ENCODE results near the gene SPOCK1. TPM values are rescaled to one million over a fixed set of nuclear protein-coding genes. Genes with fewer than 3 reads are reported as not detected.

The SPOCK1 gene
- total RNA-seq, 1 donor from 2014 or later, result 3.7 TPM

GRCh38 chr5:137437774-137438173 is 61.4 kb downstream of the SPOCK1 start:
- no peak overlapping the region for H3K4me3 ChIP-seq (ENCODE audit: low read length in 3 of 3)
- peaks cover 0 to 6% (median 0%) of the 10 kb centered on the region in 3 donors for H3K4me1 ChIP-seq (ENCODE audit: control insufficient read depth in 3 of 3, insufficient read depth in 3 of 3, low read length in 3 of 3)
- H3K9ac ChIP-seq (ENCODE audit: low read depth in 1 of 3, low read length in 3 of 3), result no peak overlapping the region
- no peaks in the 10 kb centered on the region for H3K36me3 ChIP-seq (ENCODE audit: control insufficient read depth in 3 of 3, insufficient read depth in 3 of 3, low read length in 3 of 3)
- H3K27me3 ChIP-seq (ENCODE audit: control insufficient read depth in 3 of 3, insufficient read depth in 3 of 3, low read length in 3 of 3), result no peaks in the 10 kb centered on the region
- no peak overlapping the region for H3K27ac ChIP-seq (ENCODE audit: low read depth, low read length)
- H3K9me3 ChIP-seq (ENCODE audit: control insufficient read depth in 3 of 3, low read length in 3 of 3), result no peaks in the 10 kb centered on the region

- no peaks in the 10 kb centered on the region for H3K36me3 ChIP-seq (ENCODE audit: control insufficient read depth in 3 of 3, insufficient read depth in 3 of 3, low read length in 3 of 3)
- H3K4me1 ChIP-seq (ENCODE audit: control insufficient read depth in 3 of 3, insufficient read depth in 3 of 3, low read length in 3 of 3), result no peaks in the 10 kb centered on the region
- H3K27me3 ChIP-seq (ENCODE audit: control insufficient read depth in 3 of 3, insufficient read depth in 3 of 3, low read length in 3 of 3), result no peaks in the 10 kb centered on the region
- H3K9me3 ChIP-seq (ENCODE audit: control insufficient read depth in 3 of 3, low read length in 3 of 3), result no peaks in the 10 kb centered on the region
- H3K4me3 ChIP-seq (ENCODE audit: low read length in 3 of 3), result no peak overlapping the region
- H3K9ac ChIP-seq (ENCODE audit: low read depth in 1 of 3, low read length in 3 of 3), result no peak overlapping the region
- no peak overlapping the region for H3K27ac ChIP-seq (ENCODE audit: low read depth, low read length)
These were observed 65.6 kb downstream of the SPOCK1 start for GRCh38 chr5:137433539-137433938.

DNA sequence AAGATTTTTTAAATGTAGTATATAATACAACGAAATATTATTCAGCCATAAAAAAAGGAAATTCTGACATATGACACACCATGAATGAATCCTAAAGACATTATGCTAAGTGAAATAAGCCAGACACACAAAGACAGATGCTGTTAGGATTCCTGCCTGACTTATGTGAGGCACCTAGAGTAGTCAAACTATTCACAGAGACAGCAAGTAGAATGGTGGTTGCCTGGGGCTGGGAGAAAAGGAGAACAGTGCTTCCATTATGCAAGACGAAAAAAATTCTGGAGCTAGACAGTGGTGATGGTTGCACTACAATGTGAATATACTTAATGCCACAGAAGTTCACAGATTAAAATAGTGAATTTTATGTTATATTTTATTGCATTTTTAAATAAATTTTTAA is 66.8 kb downstream of the SPOCK1 start:
- H3K9me3 ChIP-seq (ENCODE audit: control insufficient read depth in 3 of 3, low read length in 3 of 3), result no peaks in the 10 kb centered on the region
- no peak overlapping the region for H3K27ac ChIP-seq (ENCODE audit: low read depth, low read length)
- H3K9ac ChIP-seq (ENCODE audit: low read depth in 1 of 3, low read length in 3 of 3), result no peak overlapping the region
- no peaks in the 10 kb centered on the region for H3K27me3 ChIP-seq (ENCODE audit: control insufficient read depth in 3 of 3, insufficient read depth in 3 of 3, low read length in 3 of 3)
- no peak overlapping the region for H3K4me3 ChIP-seq (ENCODE audit: low read length in 3 of 3)
- H3K36me3 ChIP-seq (ENCODE audit: control insufficient read depth in 3 of 3, insufficient read depth in 3 of 3, low read length in 3 of 3), result no peaks in the 10 kb centered on the region
- no peaks in the 10 kb centered on the region for H3K4me1 ChIP-seq (ENCODE audit: control insufficient read depth in 3 of 3, insufficient read depth in 3 of 3, low read length in 3 of 3)

GRCh38 chr5:137431051-137431450 is 68.1 kb downstream of the SPOCK1 start:
- Histone ChIP-seq H3K4me1 (ENCODE audit: control insufficient read depth in 3 of 3, insufficient read depth in 3 of 3, low read length in 3 of 3) (no peaks in the 10 kb centered on the region), H3K27me3 (ENCODE audit: control insufficient read depth in 3 of 3, insufficient read depth in 3 of 3, low read length in 3 of 3) (no peaks in the 10 kb centered on the region), H3K9me3 (ENCODE audit: control insufficient read depth in 3 of 3, low read length in 3 of 3) (no peaks in the 10 kb centered on the region), H3K36me3 (ENCODE audit: control insufficient read depth in 3 of 3, insufficient read depth in 3 of 3, low read length in 3 of 3) (no peaks in the 10 kb centered on the region), H3K4me3 (ENCODE audit: low read length in 3 of 3) (no peak overlapping the region), H3K9ac (ENCODE audit: low read depth in 1 of 3, low read length in 3 of 3) (no peak overlapping the region), H3K27ac (ENCODE audit: low read depth, low read length) (no peak overlapping the region)

DNA sequence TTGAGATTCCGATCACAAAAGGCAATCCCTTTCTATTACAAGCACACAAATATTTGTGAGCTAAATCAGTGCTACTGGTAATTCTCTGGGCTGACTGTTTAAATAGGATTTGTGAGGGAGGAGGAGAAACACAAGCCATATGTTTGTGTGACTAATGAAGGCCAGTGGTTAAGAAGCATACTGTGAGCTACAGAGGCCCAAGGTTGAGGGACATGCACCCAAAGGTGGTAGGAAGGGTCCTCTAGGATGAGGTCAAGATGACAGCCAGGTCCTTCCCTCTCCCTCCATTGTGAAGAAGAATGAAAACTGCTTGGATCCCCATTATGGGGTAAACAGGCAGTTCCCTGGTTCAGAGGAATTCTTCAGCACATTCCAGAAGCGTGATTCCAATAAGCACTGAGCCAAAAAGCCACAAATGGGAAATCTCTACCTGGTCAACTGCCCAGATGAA is 83.9 kb downstream of the SPOCK1 start:
- no peak overlapping the region for H3K27ac ChIP-seq (ENCODE audit: low read depth, low read length)
- no peak overlapping the region for H3K9ac ChIP-seq (ENCODE audit: low read depth in 1 of 3, low read length in 3 of 3)
- no peaks in the 10 kb centered on the region for H3K4me1 ChIP-seq (ENCODE audit: control insufficient read depth in 3 of 3, insufficient read depth in 3 of 3, low read length in 3 of 3)
- no peaks in the 10 kb centered on the region for H3K27me3 ChIP-seq (ENCODE audit: control insufficient read depth in 3 of 3, insufficient read depth in 3 of 3, low read length in 3 of 3)
- no peak overlapping the region for H3K4me3 ChIP-seq (ENCODE audit: low read length in 3 of 3)
- H3K9me3 ChIP-seq (ENCODE audit: control insufficient read depth in 3 of 3, low read length in 3 of 3), result no peaks in the 10 kb centered on the region
- H3K36me3 ChIP-seq (ENCODE audit: control insufficient read depth in 3 of 3, insufficient read depth in 3 of 3, low read length in 3 of 3), result no peaks in the 10 kb centered on the region

GRCh38 chr5:137414112-137414755 is 84.9 kb downstream of the SPOCK1 start:
- Histone ChIP-seq H3K9ac (ENCODE audit: low read depth in 1 of 3, low read length in 3 of 3) (no peak overlapping the region), H3K27ac (ENCODE audit: low read depth, low read length) (no peak overlapping the region), H3K4me1 (ENCODE audit: control insufficient read depth in 3 of 3, insufficient read depth in 3 of 3, low read length in 3 of 3) (no peaks in the 10 kb centered on the region), H3K36me3 (ENCODE audit: control insufficient read depth in 3 of 3, insufficient read depth in 3 of 3, low read length in 3 of 3) (no peaks in the 10 kb centered on the region), H3K4me3 (ENCODE audit: low read length in 3 of 3) (no peak overlapping the region), H3K27me3 (ENCODE audit: control insufficient read depth in 3 of 3, insufficient read depth in 3 of 3, low read length in 3 of 3) (no peaks in the 10 kb centered on the region), H3K9me3 (ENCODE audit: control insufficient read depth in 3 of 3, low read length in 3 of 3) (no peaks in the 10 kb centered on the region)

- H3K9me3 ChIP-seq (ENCODE audit: control insufficient read depth in 3 of 3, low read length in 3 of 3), result no peaks in the 10 kb centered on the region
- H3K36me3 ChIP-seq (ENCODE audit: control insufficient read depth in 3 of 3, insufficient read depth in 3 of 3, low read length in 3 of 3), result no peaks in the 10 kb centered on the region
- H3K9ac ChIP-seq (ENCODE audit: low read depth in 1 of 3, low read length in 3 of 3), result no peak overlapping the region
- no peaks in the 10 kb centered on the region for H3K4me1 ChIP-seq (ENCODE audit: control insufficient read depth in 3 of 3, insufficient read depth in 3 of 3, low read length in 3 of 3)
- no peaks in the 10 kb centered on the region for H3K27me3 ChIP-seq (ENCODE audit: control insufficient read depth in 3 of 3, insufficient read depth in 3 of 3, low read length in 3 of 3)
- H3K27ac ChIP-seq (ENCODE audit: low read depth, low read length), result no peak overlapping the region
- H3K4me3 ChIP-seq (ENCODE audit: low read length in 3 of 3), result no peak overlapping the region
These were observed 87.0 kb downstream of the SPOCK1 start for GRCh38 chr5:137412136-137412535.

DNA sequence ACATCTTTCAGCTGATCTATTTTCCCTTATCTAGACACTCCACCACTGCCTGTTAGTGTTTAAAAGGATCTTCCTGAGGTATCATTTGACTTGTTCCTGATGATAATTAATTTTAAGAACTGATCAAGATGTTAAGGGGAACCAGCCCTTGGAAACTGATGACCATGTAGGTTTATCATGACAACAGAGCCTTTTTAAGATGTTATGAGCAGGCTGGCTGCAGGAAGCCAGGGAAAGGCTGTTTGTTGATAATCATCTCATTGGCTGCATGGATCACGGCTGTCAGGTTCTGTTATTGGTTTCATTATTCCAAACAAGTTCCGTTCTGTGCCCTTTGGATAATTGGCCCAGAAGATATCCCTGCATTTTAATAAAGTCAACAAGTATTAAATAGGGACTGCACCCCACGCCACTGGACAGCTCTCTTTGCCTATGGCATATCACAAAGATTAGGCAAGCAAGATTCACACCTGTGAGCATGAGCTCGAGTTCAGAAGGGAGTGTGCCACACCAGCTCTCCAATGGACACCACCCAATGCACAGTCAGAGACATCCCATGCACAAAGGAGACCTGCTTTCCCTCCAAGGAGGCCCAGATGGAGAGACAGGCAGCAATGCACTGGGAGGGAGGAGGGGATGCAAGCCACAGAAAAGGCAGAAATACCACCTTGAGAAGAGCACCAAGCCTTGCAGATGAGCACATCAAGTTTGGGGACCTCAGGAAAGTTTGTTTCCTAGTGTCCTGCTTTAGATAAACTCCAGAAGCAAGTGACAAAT is 88.7 kb downstream of the SPOCK1 start:
- Histone ChIP-seq H3K4me1 (ENCODE audit: control insufficient read depth in 3 of 3, insufficient read depth in 3 of 3, low read length in 3 of 3) (no peaks in the 10 kb centered on the region), H3K27me3 (ENCODE audit: control insufficient read depth in 3 of 3, insufficient read depth in 3 of 3, low read length in 3 of 3) (no peaks in the 10 kb centered on the region), H3K9me3 (ENCODE audit: control insufficient read depth in 3 of 3, low read length in 3 of 3) (no peaks in the 10 kb centered on the region), H3K9ac (ENCODE audit: low read depth in 1 of 3, low read length in 3 of 3) (no peak overlapping the region), H3K27ac (ENCODE audit: low read depth, low read length) (no peak overlapping the region), H3K4me3 (ENCODE audit: low read length in 3 of 3) (no peak overlapping the region), H3K36me3 (ENCODE audit: control insufficient read depth in 3 of 3, insufficient read depth in 3 of 3, low read length in 3 of 3) (no peaks in the 10 kb centered on the region)

DNA sequence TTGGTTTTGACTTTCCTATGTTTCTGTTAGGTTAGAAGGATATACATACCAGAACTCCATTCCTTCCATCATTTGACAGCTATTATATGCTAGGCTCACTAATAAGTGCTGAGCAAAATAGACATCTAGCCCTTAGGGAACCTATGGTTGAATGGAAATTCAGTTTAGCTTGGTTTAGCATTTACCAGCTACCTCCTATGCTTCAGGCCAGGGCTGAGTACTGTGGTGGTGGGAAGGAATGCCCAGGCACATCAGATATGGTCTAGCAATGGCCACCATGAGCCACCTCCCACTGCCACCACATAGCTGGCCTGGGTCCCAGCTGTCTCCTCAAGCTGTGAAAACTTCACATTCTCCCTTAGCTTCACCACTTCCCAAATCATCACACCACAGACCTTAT is 89.4 kb downstream of the SPOCK1 start:
- Histone ChIP-seq H3K9ac (ENCODE audit: low read depth in 1 of 3, low read length in 3 of 3) (no peak overlapping the region), H3K36me3 (ENCODE audit: control insufficient read depth in 3 of 3, insufficient read depth in 3 of 3, low read length in 3 of 3) (no peaks in the 10 kb centered on the region), H3K4me3 (ENCODE audit: low read length in 3 of 3) (no peak overlapping the region), H3K27me3 (ENCODE audit: control insufficient read depth in 3 of 3, insufficient read depth in 3 of 3, low read length in 3 of 3) (no peaks in the 10 kb centered on the region), H3K27ac (ENCODE audit: low read depth, low read length) (no peak overlapping the region), H3K9me3 (ENCODE audit: control insufficient read depth in 3 of 3, low read length in 3 of 3) (no peaks in the 10 kb centered on the region), H3K4me1 (ENCODE audit: control insufficient read depth in 3 of 3, insufficient read depth in 3 of 3, low read length in 3 of 3) (no peaks in the 10 kb centered on the region)

GRCh38 chr5:137407090-137407489 is 92.0 kb downstream of the SPOCK1 start:
- H3K9me3 ChIP-seq (ENCODE audit: control insufficient read depth in 3 of 3, low read length in 3 of 3), result no peaks in the 10 kb centered on the region
- no peaks in the 10 kb centered on the region for H3K36me3 ChIP-seq (ENCODE audit: control insufficient read depth in 3 of 3, insufficient read depth in 3 of 3, low read length in 3 of 3)
- H3K27ac ChIP-seq (ENCODE audit: low read depth, low read length), result no peak overlapping the region
- no peak overlapping the region for H3K9ac ChIP-seq (ENCODE audit: low read depth in 1 of 3, low read length in 3 of 3)
- no peaks in the 10 kb centered on the region for H3K27me3 ChIP-seq (ENCODE audit: control insufficient read depth in 3 of 3, insufficient read depth in 3 of 3, low read length in 3 of 3)
- no peaks in the 10 kb centered on the region for H3K4me1 ChIP-seq (ENCODE audit: control insufficient read depth in 3 of 3, insufficient read depth in 3 of 3, low read length in 3 of 3)
- no peak overlapping the region for H3K4me3 ChIP-seq (ENCODE audit: low read length in 3 of 3)
